GM18498 (cell line): ENCODE measurements around the gene FAT1.

ENCODE experiments used
- ATAC-seq: cut with Tn5 transposase; IDR thresholded peaks from one replicate; pipeline ENCODE4 v1.9.1; 2021; ENCODE audit warnings: mild to moderate bottlenecking, moderate library complexity; ENCODE audit not compliant: unreplicated experiment

Gene FAT1

DNA sequence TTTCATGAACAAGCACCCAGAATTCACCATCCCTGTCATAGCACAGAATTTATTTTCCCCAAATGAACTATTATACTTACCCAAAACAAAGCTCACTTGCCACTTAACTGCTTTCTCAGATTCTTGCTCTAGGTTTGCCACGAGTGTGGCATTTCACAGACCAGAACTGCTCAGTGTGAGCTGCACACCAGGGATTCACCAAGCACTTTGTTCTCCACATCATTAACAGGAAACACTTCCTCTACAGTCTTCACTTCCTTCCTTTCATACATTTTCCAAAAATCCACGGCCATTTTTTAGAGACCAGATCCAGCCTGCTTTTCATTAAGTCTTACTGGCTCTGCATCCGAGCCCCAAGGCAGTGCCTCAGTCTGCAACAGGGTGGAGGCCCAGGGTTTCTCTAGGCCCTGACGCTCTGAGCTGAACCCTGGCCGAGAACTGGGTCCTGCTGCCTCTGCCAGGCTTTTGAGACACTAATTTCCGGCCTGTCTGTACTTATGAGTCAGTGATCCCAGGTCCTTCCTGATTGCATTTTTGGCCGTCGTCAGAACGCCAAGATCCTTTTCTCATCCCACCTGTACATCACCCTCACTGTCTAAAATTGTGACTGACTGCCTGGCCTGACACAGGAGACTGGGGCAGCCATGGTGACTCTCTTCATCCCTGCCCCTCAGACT, 100.7 kb downstream of the FAT1 start:
- ATAC-seq = no peak

DNA sequence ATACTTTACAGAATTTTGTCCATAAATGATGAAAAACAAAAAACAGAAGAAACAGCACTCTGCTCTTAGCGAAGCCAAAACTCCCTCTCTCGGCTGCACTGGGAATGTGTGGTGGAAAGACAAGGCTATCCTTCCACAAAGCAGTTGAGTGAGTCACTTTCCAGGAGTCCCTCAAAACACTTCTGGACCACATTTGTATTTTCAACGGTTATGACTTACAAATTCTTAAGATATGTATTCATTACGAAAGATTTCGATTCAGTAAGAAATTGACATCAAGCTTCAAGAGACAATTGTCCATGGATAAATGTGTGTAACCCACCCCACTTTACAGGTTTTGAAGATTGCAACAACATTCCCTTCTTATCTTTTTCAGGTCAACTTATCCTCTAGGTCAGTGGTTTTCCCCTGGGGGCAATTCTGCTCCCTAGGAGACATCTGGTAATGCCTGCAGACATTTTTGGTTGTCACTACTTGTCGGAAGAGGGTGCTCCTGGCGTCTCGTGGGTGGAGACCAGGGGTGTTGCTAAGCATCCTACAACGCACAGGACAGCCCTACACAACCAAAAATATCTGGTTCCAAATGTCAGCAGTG, 101.6 kb downstream of the FAT1 start:
- no peak for ATAC-seq

DNA sequence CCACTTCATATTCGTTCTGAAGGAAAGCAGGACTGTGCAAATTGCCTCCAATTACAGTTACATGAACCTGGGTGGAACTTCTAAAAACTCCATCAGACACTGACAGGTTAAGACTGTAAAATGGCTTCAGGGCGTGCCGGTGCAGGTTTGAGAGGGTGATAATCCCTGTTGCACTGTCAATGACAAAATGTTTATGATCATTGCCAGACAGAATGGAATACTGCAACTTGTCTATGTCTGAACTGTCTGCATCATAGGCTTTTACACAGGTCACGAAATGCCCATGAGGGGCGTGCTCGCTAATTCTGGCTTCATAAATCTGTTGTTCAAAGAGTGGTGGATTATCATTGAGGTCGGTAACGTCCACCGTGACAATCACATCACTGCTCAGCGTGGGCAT, 104.6 kb downstream of the FAT1 start:
- no peak for ATAC-seq

DNA sequence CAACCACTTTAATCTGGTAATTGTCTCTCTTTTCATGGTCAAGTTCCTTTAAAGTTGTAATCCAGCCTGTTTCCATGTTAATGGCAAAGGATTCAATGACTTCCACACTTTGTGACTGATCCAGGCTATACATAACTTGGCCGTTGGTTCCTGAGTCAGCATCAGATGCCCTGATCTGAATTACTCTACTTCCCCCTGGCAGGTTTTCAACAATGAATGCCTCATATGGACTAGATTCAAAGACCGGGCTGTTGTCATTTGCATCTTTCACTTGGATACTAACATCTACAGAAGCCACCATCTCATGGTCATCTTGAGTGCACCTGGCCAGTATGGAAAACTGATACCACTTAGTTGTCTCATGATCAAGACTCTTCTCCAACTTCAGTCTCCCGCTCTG, 105.7 kb downstream of the FAT1 start:
- ATAC-seq = no peak

DNA sequence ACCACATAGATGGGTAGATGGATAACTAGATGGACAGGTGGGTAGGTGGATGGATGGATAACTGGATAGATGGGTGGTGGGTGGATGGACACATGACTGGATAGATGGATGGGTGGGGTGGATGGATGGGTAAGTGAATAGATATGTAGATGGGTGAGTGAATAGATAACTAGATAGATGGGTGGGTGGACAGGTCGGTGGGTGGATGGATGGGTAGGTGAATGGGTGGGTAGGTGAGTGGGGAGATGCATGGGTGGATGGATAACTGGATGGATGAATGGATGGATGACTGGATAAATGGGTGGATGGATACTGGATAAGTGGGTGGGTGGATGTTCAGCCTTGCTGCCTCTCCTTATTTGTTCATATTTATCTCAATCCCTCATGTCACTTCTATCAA, 116.2 kb downstream of the FAT1 start:
- no peak for ATAC-seq

DNA sequence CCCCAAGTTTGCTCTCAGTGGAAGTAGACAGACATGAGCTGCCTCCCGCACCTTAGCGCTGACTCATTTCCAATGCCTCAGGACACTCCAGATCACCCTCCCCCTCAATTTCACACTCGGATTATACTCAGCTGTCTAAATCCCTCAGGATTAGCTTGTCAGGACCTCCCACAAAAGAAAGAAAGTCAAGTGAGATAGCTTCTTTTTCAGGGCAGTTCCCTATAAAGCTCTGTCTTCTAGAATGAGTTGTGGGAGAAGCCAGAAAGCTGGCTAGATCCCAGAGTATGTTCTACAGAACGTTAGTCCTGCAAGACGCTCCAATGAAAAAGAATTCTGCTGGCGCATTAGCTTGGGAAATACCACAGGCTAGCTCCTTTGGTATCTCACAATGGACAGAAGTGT, 117.1 kb downstream of the FAT1 start:
- ATAC-seq = no peak

DNA sequence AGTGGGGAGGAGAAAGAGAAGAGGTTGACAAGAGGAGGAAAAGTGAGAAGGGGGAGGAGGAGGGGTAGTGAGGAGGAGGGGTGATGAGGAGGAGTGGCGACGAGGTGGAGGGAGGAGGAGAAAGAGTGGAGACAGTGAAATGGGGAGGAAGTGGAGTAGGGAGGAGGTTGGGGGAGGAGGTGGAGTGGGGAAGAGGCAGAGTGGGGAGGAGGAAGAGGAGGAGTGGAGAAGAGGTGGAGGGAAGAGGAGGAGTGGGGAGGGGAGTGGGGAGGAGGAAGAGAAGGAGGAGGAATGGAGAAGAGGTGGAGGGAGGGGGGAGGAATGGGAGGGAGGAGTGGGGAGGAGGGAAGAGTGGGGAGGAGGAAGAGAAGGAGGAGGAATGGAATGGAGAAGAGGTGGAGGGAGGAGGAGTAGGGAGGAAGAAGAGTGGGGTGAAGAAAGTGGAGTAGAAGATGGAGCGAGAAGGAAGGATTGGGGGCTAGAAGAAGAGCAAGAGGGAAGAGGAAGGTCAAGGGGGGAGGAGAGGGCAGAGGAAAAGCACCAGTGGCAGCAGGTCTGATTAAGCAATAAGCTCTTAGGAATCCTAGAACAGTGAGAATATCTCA, 118.3 kb downstream of the FAT1 start:
- no peak for ATAC-seq

DNA sequence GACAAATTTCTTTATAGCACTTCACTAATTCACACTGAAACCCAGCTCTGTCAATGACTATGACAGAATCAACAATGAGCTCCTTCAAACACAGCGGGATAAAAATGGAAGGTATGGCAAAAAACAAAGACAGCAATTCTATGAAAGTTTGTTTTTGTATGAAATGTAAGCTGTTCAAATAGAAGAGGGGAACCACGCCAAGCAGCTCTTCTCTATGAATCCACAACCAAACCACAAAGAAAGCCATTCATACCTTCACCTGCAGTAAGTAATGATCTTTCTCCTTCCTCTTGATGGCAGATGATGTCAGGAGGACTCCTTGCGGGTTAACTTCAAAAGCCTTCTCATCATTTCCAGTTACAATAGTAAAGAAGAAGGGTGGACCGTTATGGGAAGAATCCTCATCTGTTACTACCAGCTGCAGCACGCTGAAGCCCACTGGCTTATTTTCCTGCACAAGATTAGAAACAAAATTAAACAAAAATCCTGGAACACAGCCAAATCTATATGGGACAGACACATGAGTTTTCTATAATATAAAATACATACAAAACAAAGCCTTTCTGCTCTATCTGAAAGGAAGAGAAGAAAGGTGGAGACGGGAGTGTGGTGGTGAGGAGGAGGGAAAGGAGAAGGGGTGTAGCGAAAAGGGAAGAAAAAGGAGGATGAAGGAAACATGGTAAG, 119.4 kb downstream of the FAT1 start:
- no peak for ATAC-seq

DNA sequence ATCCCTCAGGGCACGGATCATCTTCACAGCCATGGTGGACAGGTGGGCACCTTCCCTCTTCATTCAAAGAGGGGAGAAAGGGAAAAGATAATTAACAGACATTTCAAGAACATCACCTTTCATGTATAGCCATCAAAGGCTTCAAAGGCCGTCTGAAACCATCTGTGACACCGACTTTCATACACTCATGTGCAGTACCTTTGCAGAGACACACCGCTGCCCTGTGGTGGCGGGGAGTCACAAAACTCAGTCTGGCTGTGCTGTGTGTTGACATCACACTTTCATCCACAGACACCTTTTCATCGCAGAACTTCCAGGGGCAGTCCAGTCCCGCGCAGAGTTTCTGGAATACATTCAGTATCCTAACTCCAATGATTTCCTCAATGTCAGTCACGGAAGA, 120.7 kb downstream of the FAT1 start:
- no peak for ATAC-seq

DNA sequence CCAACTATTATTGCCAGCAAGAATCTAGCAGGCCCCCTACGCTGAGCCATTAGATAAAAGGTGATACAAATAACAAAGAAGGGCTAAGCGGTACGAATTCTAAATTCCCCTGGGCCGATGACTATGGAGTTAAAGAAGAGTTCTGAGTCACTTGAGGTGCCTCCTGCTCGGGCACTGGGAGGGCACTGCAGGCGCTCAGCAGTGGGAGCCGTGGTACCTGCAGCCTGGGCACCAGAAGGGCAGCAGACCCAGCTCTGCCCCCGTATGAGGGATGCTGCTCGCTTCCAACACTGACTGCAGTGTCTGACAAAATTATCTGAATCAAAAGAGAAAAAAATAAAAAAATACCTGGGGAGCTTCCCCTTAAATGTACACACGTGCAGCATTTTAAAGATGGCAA, 124.2 kb downstream of the FAT1 start:
- ATAC-seq = no peak

DNA sequence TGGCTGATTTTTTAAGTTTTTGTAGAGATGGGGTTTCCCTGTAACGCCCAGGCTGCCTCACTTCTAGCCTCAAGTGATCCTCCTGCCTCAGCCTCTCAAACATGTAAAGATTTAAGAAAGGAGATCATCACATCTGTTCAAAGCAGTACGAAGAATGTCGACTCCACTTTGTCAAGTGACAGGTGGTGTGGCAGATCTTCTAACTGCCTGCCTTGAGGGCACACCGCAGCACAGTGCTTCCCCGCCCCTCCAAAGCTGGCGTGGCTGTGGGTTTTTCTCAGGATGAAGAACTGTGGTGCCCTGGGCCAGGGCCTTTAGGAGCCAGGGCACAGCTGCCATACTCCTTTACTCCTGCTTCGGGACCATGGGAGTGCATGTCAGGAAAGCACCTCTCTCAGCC, 125.0 kb downstream of the FAT1 start:
- ATAC-seq = no peak

DNA sequence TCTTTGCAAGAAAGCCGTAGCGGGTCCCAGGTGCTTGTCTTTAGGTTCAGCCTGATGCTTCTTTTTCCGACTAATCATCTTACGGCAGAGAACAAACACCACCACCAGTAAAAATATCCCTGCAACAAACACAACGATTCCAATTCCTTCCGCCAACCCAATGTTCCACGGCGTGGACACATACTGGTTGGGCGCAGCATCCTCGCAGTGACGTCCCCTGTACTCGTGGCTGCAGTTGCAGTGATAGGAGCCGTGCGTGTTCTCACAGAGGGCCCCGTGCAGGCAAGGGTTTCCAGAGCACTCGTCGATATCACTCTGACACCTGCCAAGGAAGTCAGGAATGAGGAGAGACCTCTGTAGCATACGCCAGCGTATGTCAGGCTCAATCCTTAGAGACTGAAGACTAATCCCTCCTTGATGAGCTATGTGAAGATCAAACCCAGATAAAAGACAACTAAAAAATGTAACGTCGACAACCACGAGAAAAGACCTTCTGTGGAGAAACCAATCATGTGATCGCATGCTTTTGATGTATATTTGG, 126.7 kb downstream of the FAT1 start:
- ATAC-seq = no peak

DNA sequence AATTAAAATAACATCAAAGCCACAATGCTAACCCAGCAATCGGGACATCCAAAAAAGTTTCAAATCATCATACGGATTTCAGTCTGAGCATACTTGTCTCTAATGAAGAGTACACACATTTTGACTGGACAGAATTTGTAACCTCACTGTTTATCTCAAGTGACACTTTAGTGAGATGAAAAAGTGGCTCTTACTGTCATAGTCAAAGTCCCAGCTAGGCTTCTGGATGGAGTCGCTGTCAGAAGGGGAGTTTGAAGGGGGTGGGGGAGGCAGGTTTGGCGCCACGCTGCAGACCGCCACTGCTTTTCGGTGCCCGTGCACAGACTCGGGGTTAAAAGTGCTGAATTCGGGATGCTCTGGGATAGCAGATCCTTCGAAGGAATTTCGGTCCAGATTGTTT, 127.3 kb downstream of the FAT1 start:
- ATAC-seq = no peak

DNA sequence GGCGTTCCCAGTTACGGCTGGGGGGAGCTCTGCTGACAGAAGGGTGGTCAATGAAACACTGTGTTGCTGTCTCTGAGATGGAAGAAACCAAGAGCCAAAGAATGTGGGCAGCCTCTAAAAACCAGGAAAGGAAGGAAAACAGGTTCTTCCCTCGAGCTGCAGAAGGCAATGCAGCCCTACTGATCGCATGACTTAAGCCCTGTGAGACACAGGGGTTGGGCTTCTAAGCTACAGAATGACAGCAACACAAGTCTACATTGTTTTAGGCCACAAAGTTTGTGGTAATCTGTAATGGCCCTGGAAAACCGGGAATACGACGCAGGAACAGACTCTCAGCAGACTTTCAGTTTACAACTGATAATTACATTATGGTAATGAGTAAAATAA, 130.1 kb downstream of the FAT1 start:
- no peak for ATAC-seq

DNA sequence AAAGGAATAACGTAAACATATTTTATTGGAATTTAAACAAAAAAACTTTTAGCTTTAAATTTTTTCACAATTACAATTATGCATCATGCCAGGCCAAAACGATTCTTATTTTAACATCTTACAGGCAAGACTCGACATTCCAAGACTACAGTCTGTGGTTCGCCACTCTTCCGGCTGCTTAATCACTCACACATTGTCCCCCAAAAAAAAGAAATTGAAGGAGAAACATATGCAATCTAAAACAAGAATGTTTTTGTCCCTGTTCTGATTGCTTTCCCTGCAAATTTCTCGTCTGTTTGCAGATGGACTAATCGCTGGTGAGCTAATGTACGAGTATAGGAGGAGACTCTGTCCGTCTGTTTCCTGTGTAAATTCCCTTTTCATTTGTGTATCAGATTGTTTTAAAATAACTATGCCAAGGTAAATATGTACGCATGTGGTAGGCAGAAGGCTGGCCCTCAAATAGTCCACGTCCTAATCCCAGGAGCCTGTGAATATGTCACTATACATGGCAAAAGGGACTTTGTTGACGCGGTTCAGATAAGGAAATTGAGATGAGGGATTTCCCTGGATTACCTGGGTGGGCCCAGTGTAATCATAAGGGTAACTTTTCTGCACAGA, 130.6 kb downstream of the FAT1 start:
- no peak for ATAC-seq

DNA sequence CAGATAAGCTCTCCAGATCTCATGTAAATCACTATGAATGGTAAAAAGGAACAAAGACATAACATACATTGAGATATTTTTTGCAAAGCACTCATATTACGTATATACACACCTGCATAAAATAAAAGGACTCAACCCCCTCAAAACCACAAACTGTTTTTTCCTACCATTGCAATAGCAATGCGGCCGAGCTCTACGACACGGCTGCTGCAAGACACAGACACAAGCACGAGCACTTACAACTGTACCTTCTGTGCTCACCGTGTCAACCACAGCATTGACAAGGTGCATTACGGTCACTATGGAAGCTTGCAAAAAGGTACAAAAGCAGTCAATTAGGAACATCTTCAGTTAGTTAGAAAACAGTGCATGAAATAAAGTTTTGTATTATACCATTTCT, 131.2 kb downstream of the FAT1 start:
- no peak for ATAC-seq

DNA sequence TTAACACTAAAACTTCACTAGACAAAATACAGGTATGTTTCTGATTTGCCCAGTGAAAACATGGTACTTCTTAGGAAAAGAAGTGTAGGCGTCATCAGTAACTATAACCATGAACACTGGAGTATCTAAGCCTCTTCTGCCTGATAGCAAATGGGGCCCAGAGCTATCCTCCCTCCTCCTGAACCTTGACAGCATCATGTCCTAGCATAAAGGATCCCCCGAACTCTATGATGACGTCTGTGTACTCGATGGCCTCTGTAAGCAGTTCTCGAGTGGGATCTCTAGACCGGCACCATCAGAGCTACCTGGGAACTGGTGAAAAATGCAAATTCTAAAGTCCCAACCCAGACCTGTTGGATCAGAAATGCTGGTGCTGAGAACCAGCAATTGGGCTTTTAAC, 132.0 kb downstream of the FAT1 start:
- no peak for ATAC-seq

DNA sequence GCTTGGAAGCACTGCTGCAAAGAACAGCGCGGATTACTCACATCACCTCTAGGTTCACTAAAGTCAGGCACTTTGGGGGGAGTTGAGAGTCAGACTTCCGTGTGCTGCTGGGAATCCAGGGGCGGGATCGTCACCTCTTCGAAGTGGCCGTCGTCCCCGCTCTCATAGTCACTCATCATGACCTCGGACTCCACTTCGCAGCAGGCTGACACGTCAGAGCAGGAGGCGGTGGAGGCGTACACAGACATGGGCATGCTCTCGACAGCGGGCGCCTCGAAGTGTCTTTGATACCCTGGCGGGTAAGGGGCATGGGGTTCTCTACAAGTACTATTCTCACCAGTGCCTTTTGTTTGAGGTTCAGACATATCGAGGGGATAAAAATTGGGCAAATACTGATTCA, 135.2 kb downstream of the FAT1 start:
- ATAC-seq = no peak

DNA sequence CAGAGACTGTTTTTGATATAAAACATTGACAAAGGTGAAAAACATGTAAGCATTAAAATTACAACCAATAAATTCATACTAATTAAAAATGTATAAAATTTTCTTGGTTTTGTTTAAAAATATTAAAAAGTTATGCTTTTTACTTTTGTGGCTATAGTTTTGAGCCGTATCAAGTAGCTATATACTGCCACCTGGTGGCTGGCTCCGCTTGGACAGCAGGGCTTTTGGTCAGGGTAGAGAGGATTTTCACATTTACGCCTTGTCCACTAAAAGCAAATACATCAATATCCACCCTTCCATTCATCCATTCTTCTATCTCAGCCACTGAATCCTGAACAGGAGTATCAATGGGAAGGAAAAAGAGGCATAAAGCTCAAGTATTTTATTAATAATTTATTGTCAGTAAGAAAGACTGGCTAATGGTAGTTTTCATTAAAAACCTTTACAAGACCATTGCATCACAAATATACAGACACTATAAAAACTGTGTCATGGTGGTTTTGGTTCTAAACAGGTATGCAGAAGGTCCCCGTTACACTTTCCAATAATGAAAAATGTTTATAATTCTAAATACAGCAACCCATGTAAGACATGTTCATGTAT, 136.1 kb downstream of the FAT1 start:
- peak; percentile 69 for ATAC-seq

DNA sequence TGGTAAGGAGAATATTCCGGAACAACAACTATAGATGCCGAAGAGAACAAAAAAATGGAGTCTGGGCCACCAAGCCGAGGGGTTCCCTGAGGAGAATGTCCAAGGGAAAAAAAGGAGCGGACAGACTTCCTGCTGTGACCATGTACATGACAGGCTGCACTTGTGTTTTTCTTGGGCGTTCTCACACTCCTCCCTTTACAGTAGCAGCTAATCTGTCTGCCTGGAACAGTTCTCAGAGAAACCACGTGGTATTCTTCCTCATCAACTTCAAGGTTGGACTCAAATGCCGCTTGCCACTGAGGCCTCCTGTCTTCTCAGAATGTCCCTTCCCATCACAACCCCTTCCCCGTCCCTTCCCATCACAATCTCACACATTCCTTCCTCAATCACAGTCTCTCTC, 137.5 kb downstream of the FAT1 start:
- no peak for ATAC-seq

DNA sequence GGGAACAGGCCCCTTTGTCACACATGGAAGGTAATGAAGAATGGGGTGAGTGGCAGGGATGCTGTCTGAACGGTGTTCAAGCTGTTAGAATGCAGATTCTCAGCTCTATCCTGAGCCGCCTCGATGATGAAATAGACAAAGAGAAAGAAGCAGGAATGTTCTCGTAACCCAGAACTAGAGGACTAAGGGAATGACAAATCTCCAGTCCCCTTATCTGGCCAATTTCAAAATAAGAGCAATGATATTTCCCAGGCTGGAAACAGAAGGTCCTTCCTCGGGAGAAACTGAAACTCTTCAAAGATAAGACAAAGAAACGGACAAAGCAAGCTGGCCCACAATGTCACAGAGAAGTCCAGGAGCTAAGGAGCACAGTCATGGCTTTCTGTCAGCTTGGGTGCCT, 138.7 kb downstream of the FAT1 start:
- ATAC-seq = no peak
